Right lobe of liver (tissue), 4 donors: ENCODE measurements around the gene ADGRA1.

Experiments used
- POLR2A ChIP-seq: fragments of 450-650 bp; IDR thresholded peaks from one replicate; pipeline ENCODE4 v1.6.1; 2017; ENCODE audit warnings: antibody characterized with exemption, mild to moderate bottlenecking
- TF ChIP-seq, protein P1 (sequence below), 4 donors: fragments of 200-600 bp in 3 of 4; fragments of 450-650 bp in 1 of 4; IDR thresholded peaks; one replicate each; pipeline versions ENCODE4 v1.5.1 to v1.8.0; 2016 to 2022; ENCODE audit warnings: antibody characterized with exemption in 4 of 4, mild to moderate bottlenecking in 2 of 4
- donor health status: DM: no; HTN: no; CAD: no.
- donor health status: DM: no; HTN: no; CAD: no.
- donor health status: DM: no; HTN: yes; CAD: no.

DNA sequence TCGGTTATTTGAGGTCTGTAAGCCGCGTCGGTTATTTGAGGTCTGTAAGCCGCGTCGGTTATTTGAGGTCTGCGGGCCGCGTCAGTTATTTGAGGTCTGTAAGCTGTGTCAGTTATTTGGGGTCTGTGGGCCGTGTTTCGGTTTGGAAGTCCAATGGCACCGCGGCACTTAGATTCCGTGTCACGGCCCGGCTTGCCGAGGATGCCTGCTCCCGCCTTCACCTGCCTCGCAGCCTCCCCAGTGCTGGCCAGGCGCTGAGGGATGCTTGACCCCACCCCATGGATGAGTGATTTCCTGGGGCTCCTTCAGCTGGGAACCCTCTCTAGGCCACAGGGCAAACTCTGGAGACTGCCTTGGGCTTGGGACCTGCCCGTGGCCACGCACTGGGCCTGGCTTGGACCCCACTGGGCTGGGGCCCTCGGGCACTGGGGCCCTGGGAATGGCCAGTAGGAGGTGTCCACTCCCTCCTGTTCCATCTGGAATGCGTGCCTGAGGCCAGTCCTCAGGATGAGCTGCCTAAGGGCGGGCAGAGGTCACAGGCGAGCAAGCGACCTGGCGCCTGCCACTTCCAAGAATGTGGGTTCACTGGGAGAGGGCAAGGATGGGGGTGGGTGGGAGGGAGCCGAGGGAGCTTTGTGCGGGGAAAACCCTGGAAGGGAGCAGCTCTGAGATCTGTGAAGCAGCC is 25.6 kb downstream of the ADGRA1 start:
- TF ChIP-seq, protein P1, sequence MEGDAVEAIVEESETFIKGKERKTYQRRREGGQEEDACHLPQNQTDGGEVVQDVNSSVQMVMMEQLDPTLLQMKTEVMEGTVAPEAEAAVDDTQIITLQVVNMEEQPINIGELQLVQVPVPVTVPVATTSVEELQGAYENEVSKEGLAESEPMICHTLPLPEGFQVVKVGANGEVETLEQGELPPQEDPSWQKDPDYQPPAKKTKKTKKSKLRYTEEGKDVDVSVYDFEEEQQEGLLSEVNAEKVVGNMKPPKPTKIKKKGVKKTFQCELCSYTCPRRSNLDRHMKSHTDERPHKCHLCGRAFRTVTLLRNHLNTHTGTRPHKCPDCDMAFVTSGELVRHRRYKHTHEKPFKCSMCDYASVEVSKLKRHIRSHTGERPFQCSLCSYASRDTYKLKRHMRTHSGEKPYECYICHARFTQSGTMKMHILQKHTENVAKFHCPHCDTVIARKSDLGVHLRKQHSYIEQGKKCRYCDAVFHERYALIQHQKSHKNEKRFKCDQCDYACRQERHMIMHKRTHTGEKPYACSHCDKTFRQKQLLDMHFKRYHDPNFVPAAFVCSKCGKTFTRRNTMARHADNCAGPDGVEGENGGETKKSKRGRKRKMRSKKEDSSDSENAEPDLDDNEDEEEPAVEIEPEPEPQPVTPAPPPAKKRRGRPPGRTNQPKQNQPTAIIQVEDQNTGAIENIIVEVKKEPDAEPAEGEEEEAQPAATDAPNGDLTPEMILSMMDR (IDR thresholded peaks at IDR 0.05) = no peak
- TF ChIP-seq POLR2A = no peak
